C4-2B (cell line): ENCODE measurements around the gene SAAL1.

Experiments
- ZFX ChIP-seq: fragments of 450-650 bp; IDR thresholded peaks from 2 replicates; pipeline ENCODE4 v1.6.1; 2017
- TF ChIP-seq, protein P1 (sequence below): fragments of 450-650 bp; conservative IDR thresholded peaks from 2 replicates; pipeline ENCODE4 v1.5.1; 2017; ENCODE audit warnings: mild to moderate bottlenecking

DNA sequence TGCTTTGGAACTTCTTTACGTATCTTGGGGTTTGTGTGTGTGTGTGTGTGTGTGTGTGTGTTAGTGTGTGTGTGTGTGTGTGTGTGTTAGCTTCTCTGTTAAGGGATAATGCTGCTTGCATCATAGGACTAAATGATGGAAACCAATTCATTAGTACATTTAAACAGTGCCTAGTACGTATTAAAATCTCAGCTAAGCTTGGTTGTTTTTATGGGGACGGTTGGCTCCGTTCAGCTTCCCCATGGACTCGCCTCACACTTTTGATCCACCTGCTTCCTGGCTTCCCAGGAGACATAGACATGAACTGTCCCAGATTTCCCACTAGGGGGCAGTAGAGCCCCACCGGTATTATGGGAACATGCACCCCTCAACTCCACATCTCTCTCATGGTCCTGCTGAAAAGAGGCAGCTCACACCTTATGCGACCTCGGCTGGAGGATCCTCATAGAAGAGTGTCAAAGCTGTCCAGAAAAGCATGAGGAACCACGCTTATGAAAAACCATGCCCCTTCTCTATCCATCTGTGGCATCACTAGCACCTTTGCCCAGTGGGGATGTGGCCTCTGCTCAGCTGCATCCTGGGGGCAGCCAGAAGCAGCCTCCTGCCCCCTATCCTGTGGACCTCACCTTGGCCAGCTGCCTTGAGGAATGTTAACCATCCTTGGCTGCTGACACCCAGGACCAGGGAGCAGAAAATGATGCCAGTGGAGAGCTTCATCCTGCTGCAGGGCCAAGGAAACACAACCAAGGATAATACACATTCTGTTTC is 9.7 kb upstream of the SAAL1 start:
- TF ChIP-seq, protein P1, sequence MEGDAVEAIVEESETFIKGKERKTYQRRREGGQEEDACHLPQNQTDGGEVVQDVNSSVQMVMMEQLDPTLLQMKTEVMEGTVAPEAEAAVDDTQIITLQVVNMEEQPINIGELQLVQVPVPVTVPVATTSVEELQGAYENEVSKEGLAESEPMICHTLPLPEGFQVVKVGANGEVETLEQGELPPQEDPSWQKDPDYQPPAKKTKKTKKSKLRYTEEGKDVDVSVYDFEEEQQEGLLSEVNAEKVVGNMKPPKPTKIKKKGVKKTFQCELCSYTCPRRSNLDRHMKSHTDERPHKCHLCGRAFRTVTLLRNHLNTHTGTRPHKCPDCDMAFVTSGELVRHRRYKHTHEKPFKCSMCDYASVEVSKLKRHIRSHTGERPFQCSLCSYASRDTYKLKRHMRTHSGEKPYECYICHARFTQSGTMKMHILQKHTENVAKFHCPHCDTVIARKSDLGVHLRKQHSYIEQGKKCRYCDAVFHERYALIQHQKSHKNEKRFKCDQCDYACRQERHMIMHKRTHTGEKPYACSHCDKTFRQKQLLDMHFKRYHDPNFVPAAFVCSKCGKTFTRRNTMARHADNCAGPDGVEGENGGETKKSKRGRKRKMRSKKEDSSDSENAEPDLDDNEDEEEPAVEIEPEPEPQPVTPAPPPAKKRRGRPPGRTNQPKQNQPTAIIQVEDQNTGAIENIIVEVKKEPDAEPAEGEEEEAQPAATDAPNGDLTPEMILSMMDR: peak; percentile 92
- TF ChIP-seq ZFX: no peak
